Natural killer cell (primary cell): ENCODE data around the gene ZNF511. TPM values are rescaled to one million over a fixed set of nuclear protein-coding genes. Genes with fewer than 3 reads are reported as not detected.
A peak's percentile ranks its signal among the peaks of the same experiment; 100 is the strongest.

ENCODE experiments used
- ATAC-seq, 3 donors: fragments of 150-1000 bp in 2 of 3; fragments of 200-7000 bp in 1 of 3; cut with Tn5 transposase; 1 replicate in 1 of 3; 2 replicates in 2 of 3; pipeline ENCODE4 v1.10.0; 2021; ENCODE audit warnings: mild to moderate bottlenecking in 2 of 3, moderate library complexity in 2 of 3
- DNase-seq, 2 donors: peaks; one replicate each; pipeline versions ENCODE4 v3.0.0 to v3.0.0-alpha.2; 2013 to 2021; ENCODE audit warnings: mixed read lengths in 1 of 2
- H3K27ac ChIP-seq: one replicate; pipeline ENCODE4 v1.5.1; 2013; ENCODE audit warnings: mild to moderate bottlenecking, low read length
- H3K27me3 ChIP-seq: one replicate; pipeline ENCODE4 v1.6.1; 2013; ENCODE audit warnings: low read length; ENCODE audit not compliant: control insufficient read depth, insufficient read depth
- H3K36me3 ChIP-seq: one replicate; pipeline ENCODE4 v1.6.1; 2013; ENCODE audit warnings: low read length; ENCODE audit not compliant: control insufficient read depth, insufficient read depth
- H3K4me1 ChIP-seq: one replicate; pipeline ENCODE4 v1.6.1; 2013; ENCODE audit warnings: low read length; ENCODE audit not compliant: control insufficient read depth, insufficient read depth
- H3K4me3 ChIP-seq: one replicate; pipeline ENCODE4 v1.5.1; 2013; ENCODE audit warnings: low read length
- H3K9me3 ChIP-seq: one replicate; pipeline ENCODE4 v1.6.1; 2013; ENCODE audit warnings: low read length; ENCODE audit not compliant: control insufficient read depth, insufficient read depth
- H3K27ac Mint-ChIP-seq, 2 donors: one replicate each; pipeline ENCODE4 v1.8.0; 2022; ENCODE audit warnings: mild to moderate bottlenecking in 2 of 2, mixed read lengths in 2 of 2, moderate library complexity in 1 of 2
- H3K27me3 Mint-ChIP-seq, 2 donors: one replicate each; pipeline ENCODE4 v1.8.0; 2022; ENCODE audit warnings: low read depth in 2 of 2, mixed read lengths in 2 of 2
- H3K36me3 Mint-ChIP-seq: one replicate; pipeline ENCODE4 v1.8.0; 2022; ENCODE audit warnings: mixed read lengths
- H3K4me1 Mint-ChIP-seq, 2 donors: one replicate each; pipeline ENCODE4 v1.8.0; 2022; ENCODE audit warnings: mixed read lengths in 2 of 2
- H3K4me3 Mint-ChIP-seq: one replicate; pipeline ENCODE4 v1.8.0; 2022; ENCODE audit warnings: mild to moderate bottlenecking, moderate library complexity, mixed read lengths
- H3K9me3 Mint-ChIP-seq, 2 donors: one replicate each; pipeline ENCODE4 v1.8.0; 2022; ENCODE audit warnings: mixed read lengths in 2 of 2
- WGBS: methylation state at CpG from one replicate; pipeline ENCODE4 v1.1.7; 2013; ENCODE audit warnings: missing lambda C conversion rate; ENCODE audit not compliant: insufficient coverage; 5-methylcytosine and 5-hydroxymethylcytosine counted together
- intact Hi-C: fragments of 100-400 bp; cut with micrococcal nuclease; formaldehyde crosslinking; loops from one replicate; pipeline ENCODE4 v1.14.2; 2022
- total RNA-seq, 4 donors: library from RNA; stranded (reverse); fragments of 120-200 nt in 1 of 4; gene quantifications; one replicate each; pipeline versions ENCODE4 v1.2.3 to v1.2.4, GENCODE V29; 2013 to 2022
- TF ChIP-seq, protein P1 (sequence below): fragments of 200-600 bp; IDR thresholded peaks from one replicate; pipeline ENCODE4 v1.8.0; 2022; ENCODE audit warnings: antibody characterized with exemption

ZNF511 gene
- total RNA-seq, 3 donors from 2014 or later (not counting 1 experiment from before 2014, with no cell fraction given) = 28.1 to 39.0 (median 32.4) TPM

DNA sequence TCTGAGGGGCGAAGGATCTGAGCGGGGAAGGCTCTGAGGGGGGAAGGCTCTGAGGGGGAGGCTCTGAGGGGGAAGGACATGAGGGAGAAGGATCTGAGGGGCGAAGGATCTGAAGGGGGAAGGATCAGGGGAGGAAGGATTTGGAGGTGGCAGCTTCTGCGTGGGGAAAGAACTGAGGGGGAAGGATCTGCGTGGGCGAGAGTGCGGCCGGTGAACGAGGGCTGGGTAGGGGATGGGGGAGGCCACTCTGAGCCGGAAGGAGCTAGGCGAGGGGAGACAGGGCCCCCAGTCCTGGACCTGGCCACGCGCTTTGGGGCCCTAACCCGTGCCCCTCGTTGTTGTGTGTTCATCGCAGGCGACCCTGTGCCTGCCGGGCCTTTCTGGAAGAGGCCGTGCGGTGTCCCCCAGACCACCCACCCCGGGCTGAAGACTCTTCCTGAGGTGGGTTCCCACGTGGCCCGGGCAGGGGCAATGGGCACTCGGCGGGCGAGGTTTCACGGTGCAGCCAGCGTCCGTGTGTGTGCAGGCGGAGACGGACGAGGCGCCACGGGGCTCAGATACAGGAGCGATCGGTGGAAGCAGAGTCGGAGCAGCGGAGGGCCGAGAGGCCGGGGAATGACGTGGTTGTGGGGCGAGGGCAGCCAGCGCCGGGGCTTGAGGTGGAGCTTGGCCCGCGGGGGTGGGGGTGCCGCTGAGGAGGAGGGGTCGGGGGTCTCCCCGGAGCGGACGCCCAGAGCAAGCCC lies 26.0 kb downstream of the ZNF511 start:
- Mint-ChIP-seq H3K4me1 (peaks cover 4 to 11% of the 10 kb centered on the region in 2 donors), H3K4me3 (peak overlapping the region; percentile 83), H3K27ac (peak overlapping the region; percentile 67 to 90), H3K27me3 (peaks cover 20 to 26% of the 10 kb centered on the region in 2 donors), H3K36me3 (no peaks in the 10 kb centered on the region), H3K9me3 (no peaks in the 10 kb centered on the region)
- TF ChIP-seq, protein P1, sequence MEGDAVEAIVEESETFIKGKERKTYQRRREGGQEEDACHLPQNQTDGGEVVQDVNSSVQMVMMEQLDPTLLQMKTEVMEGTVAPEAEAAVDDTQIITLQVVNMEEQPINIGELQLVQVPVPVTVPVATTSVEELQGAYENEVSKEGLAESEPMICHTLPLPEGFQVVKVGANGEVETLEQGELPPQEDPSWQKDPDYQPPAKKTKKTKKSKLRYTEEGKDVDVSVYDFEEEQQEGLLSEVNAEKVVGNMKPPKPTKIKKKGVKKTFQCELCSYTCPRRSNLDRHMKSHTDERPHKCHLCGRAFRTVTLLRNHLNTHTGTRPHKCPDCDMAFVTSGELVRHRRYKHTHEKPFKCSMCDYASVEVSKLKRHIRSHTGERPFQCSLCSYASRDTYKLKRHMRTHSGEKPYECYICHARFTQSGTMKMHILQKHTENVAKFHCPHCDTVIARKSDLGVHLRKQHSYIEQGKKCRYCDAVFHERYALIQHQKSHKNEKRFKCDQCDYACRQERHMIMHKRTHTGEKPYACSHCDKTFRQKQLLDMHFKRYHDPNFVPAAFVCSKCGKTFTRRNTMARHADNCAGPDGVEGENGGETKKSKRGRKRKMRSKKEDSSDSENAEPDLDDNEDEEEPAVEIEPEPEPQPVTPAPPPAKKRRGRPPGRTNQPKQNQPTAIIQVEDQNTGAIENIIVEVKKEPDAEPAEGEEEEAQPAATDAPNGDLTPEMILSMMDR = no peak
- peaks cover 42% of the 10 kb centered on the region for H3K4me1 ChIP-seq
- H3K27ac ChIP-seq = peak overlapping the region; percentile 52
- intact Hi-C loops = no loop called here
- peak in 1 of 2 donors; percentile 65 for DNase-seq
- 23% methylated on average over 51 of the region's 51 CpGs for WGBS
- no peaks in the 10 kb centered on the region for H3K9me3 ChIP-seq
- no peaks in the 10 kb centered on the region for H3K36me3 ChIP-seq
- peaks cover 13% of the 10 kb centered on the region for H3K27me3 ChIP-seq
- peak in 2 of 3 donors; percentile 19 to 47 for ATAC-seq
- peak overlapping the region; percentile 50 for H3K4me3 ChIP-seq

DNA sequence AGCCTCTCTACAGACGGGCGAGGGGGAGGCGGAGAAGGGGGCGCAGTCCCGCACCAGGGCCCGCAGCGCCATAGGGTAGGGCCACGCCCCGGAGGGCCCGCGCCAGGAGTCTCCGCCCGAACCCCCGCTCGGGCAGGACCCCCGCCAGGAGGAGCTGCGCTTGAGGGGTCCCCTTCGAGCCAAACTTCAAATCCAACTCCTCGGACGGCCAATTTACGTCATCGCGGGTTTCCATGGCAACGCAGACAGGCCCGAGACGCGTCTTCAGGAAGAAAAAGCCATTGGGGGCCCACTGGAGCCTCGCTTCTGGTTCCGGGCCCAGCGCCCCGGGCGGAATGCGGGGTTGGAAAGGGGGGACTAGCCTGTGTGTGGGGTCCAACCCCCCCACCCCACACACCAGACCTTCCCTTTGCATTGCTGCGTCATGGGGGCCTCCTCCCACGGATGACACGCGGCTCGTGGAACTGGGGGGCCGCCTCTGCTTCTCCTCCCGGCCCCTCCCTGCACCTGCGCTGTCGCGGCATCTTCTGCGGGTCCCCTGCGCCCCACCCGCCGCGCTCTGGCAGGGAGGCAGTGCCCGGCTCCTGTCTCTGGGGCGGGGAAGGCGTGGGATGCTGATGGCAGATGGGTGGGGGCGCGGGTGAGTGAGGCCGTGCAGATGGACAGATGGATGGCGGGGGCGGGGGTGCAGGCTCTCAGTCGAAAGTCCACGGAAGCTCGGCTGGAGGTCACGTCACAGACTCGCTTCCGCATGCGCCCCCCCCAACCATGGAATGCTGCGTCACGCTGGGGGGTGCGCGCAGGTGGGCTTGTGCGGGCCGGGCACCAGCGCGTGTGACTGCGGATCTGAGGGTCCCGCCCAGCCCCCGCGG lies 26.8 kb downstream of the ZNF511 start:
- Histone ChIP-seq H3K4me3 (peak overlapping the region; percentile 50), H3K36me3 (no peaks in the 10 kb centered on the region), H3K27me3 (peaks cover 13% of the 10 kb centered on the region), H3K9me3 (no peaks in the 10 kb centered on the region), H3K27ac (peak overlapping the region; percentile 52), H3K4me1 (peaks cover 37% of the 10 kb centered on the region)
- Mint-ChIP-seq H3K4me3 (peak overlapping the region; percentile 59), H3K36me3 (no peaks in the 10 kb centered on the region), H3K27ac (peak overlapping the region; percentile 67 to 90), H3K9me3 (no peaks in the 10 kb centered on the region), H3K4me1 (peaks cover 0 to 7% of the 10 kb centered on the region in 2 donors), H3K27me3 (peaks cover 17 to 22% of the 10 kb centered on the region in 2 donors)
- intact Hi-C loops = no loop called here
- 2% methylated on average over 74 of the region's 75 CpGs for WGBS
- peak; percentile 41 to 51 (median 46) for ATAC-seq
- TF ChIP-seq, protein P1 = no peak
- DNase-seq = peak; percentile 78 to 96

DNA sequence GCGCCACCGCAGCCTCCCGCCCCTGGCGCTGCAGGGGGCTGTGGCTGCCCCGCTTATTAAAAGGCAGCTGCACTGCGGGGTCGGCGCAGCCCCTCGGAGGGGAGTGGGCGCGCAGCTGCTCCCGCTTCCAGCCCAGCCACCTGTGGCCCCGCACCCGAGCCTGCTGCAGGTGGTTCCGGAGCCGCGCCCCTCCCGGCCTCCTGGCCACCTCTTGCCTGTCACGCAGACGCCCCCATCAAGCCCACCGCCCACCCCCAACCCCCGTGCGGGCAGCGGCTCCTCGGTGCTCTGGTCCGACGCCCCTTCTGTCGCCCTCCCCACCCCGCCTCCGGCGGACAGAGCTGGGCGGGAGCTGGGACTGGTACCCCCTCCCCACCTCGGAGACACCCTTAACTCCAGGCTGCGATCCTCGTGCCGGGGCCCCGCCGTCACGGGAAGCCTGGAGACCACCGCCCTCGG lies 27.4 kb downstream of the ZNF511 start:
- no peak overlapping the region for H3K4me3 Mint-ChIP-seq
- TF ChIP-seq, protein P1 = no peak
- Histone ChIP-seq H3K4me1 (peaks cover 37% of the 10 kb centered on the region), H3K4me3 (peak overlapping the region; percentile 50), H3K27ac (no peak overlapping the region), H3K36me3 (no peaks in the 10 kb centered on the region), H3K27me3 (peaks cover 13% of the 10 kb centered on the region), H3K9me3 (no peaks in the 10 kb centered on the region)
- DNase-seq = no peak
- ATAC-seq = peak in 1 of 3 donors; percentile 7
- no peaks in the 10 kb centered on the region for H3K36me3 Mint-ChIP-seq
- H3K4me1 Mint-ChIP-seq = peaks cover 0 to 7% of the 10 kb centered on the region in 2 donors
- peak overlapping the region in 1 of 2 donors; percentile 90 for H3K27ac Mint-ChIP-seq
- intact Hi-C loops = no loop called here
- peaks cover 17 to 18% of the 10 kb centered on the region in 2 donors for H3K27me3 Mint-ChIP-seq
- 7% methylated on average over 40 of the region's 41 CpGs for WGBS
- no peaks in the 10 kb centered on the region for H3K9me3 Mint-ChIP-seq
